Ishikawa (cell line): ENCODE measurements around the gene ELP4.

Source experiments
- CREB1 ChIP-seq: IDR thresholded peaks from 2 replicates; pipeline ENCODE4 v1.6.1; 2012; ENCODE audit warnings: low read depth
- EP300 ChIP-seq: IDR thresholded peaks from 2 replicates; pipeline ENCODE4 v1.6.1; 2012; ENCODE audit warnings: borderline replicate concordance
- RAD21 ChIP-seq: IDR thresholded peaks from 2 replicates; pipeline ENCODE4 v1.6.1; 2012; ENCODE audit warnings: low read depth
- TAF1 ChIP-seq: IDR thresholded peaks from 2 replicates; pipeline ENCODE4 v1.6.1; 2012; ENCODE audit warnings: low read depth, mild to moderate bottlenecking
- YY1 ChIP-seq: IDR thresholded peaks from 2 replicates; pipeline ENCODE4 v1.6.1; 2012; ENCODE audit warnings: low read depth
- TF ChIP-seq, protein P1 (sequence below): IDR thresholded peaks from 2 replicates; pipeline ENCODE4 v1.6.1; 2012
- TF ChIP-seq, protein P2 (sequence below): IDR thresholded peaks from 2 replicates; pipeline ENCODE4 v1.6.1; 2012

DNA sequence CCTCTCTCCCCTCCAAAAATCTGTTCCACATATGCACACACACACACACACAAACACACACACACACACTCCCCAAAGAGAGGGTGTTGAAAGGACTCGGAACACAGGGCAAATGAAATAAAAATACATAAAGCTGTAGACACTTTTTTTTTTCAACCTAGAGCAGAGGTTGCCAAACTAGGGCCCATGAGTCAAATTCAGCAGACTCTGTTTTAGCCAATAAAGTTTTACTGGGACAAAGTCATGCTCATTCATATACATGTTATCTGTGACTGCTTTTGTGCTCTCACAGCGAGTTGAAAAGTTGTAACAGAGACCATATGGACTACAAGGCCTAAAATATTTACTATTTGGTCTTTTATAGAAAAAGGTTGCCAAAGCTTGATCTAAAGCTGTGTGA is 9.0 kb upstream of the ELP4 start:
- TF ChIP-seq TAF1 (no peak), YY1 (no peak), EP300 (no peak), RAD21 (no peak), CREB1 (no peak)
- TF ChIP-seq, protein P1, sequence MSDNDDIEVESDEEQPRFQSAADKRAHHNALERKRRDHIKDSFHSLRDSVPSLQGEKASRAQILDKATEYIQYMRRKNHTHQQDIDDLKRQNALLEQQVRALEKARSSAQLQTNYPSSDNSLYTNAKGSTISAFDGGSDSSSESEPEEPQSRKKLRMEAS = no peak
- TF ChIP-seq, protein P2, sequence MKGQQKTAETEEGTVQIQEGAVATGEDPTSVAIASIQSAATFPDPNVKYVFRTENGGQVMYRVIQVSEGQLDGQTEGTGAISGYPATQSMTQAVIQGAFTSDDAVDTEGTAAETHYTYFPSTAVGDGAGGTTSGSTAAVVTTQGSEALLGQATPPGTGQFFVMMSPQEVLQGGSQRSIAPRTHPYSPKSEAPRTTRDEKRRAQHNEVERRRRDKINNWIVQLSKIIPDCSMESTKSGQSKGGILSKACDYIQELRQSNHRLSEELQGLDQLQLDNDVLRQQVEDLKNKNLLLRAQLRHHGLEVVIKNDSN = no peak
